ENCODE data around the gene ADRM1.

GRCh38 chr20:62267543-62267942 lies 35.3 kb upstream of the ADRM1 start:
- TF ChIP-seq TCF12 (IDR thresholded peaks at IDR 0.05; ENCODE audit: low read depth) (no peak), EP300 (IDR thresholded peaks at IDR 0.05; ENCODE audit: borderline replicate concordance) (no peak), CREB1 (IDR thresholded peaks at IDR 0.05; ENCODE audit: low read depth) (no peak), RAD21 (IDR thresholded peaks at IDR 0.05; ENCODE audit: low read depth) (no peak)
